K562 (cell line): ENCODE data around the gene CD9. TPM values are rescaled to one million over a fixed set of nuclear protein-coding genes. Genes with fewer than 3 reads are reported as not detected.

ENCODE experiments used
- ATAC-seq: fragments of 200-7000 bp; cut with Tn5 transposase; 3 replicates; pipeline ENCODE4 v1.9.1; 2020; ENCODE audit warnings: moderate library complexity
- BruUV-seq: library from RNA; stranded (reverse); fragments of 400-500 nt; replicated peaks from 2 replicates; lab custom pipeline; 2021; lab: Mats Ljungman, UMichigan
- CTCF ChIA-PET: fragments of 300-600 bp; formaldehyde crosslinking; extraction: SDS; loops from one replicate; lab custom pipeline; 2021; ENCODE audit warnings: low intra/inter-chr PET ratio; lab: Yijun Ruan, JAX
- POLR2A ChIA-PET: fragments of 300-600, 350-650 bp; sonication (Branson Sonifier 250); formaldehyde crosslinking; extraction: SDS; loops from one replicate; lab custom pipeline; 2021; ENCODE audit warnings: antibody characterized with exemption, inconsistent platforms; lab: Yijun Ruan, JAX
- DNase-seq, 4 experiments: peaks; one replicate each; pipeline versions ENCODE4 v3.0.0 to v3.0.0-alpha.2; 2011 to 2018; ENCODE audit warnings: low spot score in 3 of 4, mixed read lengths in 3 of 4; ENCODE audit errors: extremely low read depth in 1 of 4
- FAIRE-seq: peaks from 2 replicates; lab custom pipeline; 2011; peaks lifted over from hg19 to GRCh38; lab: Jason Lieb, UNC
- H2AFZ ChIP-seq: 2 replicates; pipeline ENCODE4 v1.6.0; 2011; ENCODE audit warnings: low read depth, low read length, control low read depth, inconsistent platforms
- H3K27ac ChIP-seq: fragments of 200-600 bp; 3 replicates; pipeline ENCODE4 v1.8.0; 2011; ENCODE audit warnings: low read depth, mild to moderate bottlenecking, control low read depth, inconsistent platforms, low read length, moderate library complexity, mixed read lengths; ENCODE audit errors: extremely low read depth
- H3K27me3 ChIP-seq, 2 experiments: fragments of 300-600 bp in 1 of 2; 2 replicates in 1 of 2; 3 replicates in 1 of 2; pipeline versions ENCODE4 v1.6.0 to v1.8.0; 2011; ENCODE audit warnings: inconsistent platforms in 2 of 2, low read length in 2 of 2, mild to moderate bottlenecking in 1 of 2, mixed read lengths in 1 of 2, moderate library complexity in 1 of 2; ENCODE audit not compliant: control insufficient read depth in 2 of 2, insufficient read depth in 2 of 2
- H3K36me3 ChIP-seq: fragments of 300-600 bp; 3 replicates; pipeline ENCODE4 v1.8.0; 2011; ENCODE audit warnings: mild to moderate bottlenecking, low read length, inconsistent platforms; ENCODE audit not compliant: control insufficient read depth, insufficient read depth
- H3K4me1 ChIP-seq, 2 experiments: fragments of 200-600 bp in 1 of 2; replicated peaks in 1 of 2; 2 replicates in 1 of 2; 3 replicates in 1 of 2; pipeline versions ENCODE4 v1.5.1 to v1.8.0; 2011; ENCODE audit warnings: inconsistent platforms in 2 of 2, low read length in 2 of 2, mild to moderate bottlenecking in 1 of 2, mixed read lengths in 1 of 2, moderate library complexity in 1 of 2; ENCODE audit not compliant: control insufficient read depth in 2 of 2, insufficient read depth in 2 of 2
- H3K4me2 ChIP-seq: 2 replicates; pipeline ENCODE4 v1.6.1; 2011; ENCODE audit warnings: low read length, control low read depth, inconsistent platforms, mixed read lengths; ENCODE audit not compliant: insufficient read depth
- H3K4me3 ChIP-seq: fragments of 200-600 bp; sonication (generic), shearing (Covaris generic); 2 replicates; pipeline ENCODE4 v1.5.1; 2016; ENCODE audit warnings: control low read depth, inconsistent platforms
- H3K79me2 ChIP-seq: fragments of 200-600 bp; 3 replicates; pipeline ENCODE4 v1.8.0; 2011; ENCODE audit warnings: low read length, inconsistent platforms; ENCODE audit not compliant: control insufficient read depth, insufficient read depth
- H3K9ac ChIP-seq, 2 experiments: 2 replicates each; pipeline versions ENCODE4 v1.6.0 to v1.6.1; 2011; ENCODE audit warnings: low read depth in 2 of 2, low read length in 2 of 2, control low read depth in 1 of 2, inconsistent platforms in 1 of 2, mild to moderate bottlenecking in 1 of 2, mixed read lengths in 1 of 2; ENCODE audit not compliant: insufficient read depth in 1 of 2
- H3K9me1 ChIP-seq: one replicate; pipeline ENCODE4 v1.6.0; 2011; ENCODE audit warnings: inconsistent platforms, mild to moderate bottlenecking, low read length, moderate library complexity; ENCODE audit not compliant: control insufficient read depth, insufficient read depth
- H3K9me3 ChIP-seq: replicated peaks from 2 replicates; pipeline ENCODE4 v1.5.1; 2011; ENCODE audit warnings: low read depth, low read length, inconsistent platforms; ENCODE audit not compliant: control insufficient read depth, insufficient read depth
- H4K20me1 ChIP-seq: replicated peaks from 2 replicates; pipeline ENCODE4 v1.6.1; 2011; ENCODE audit warnings: low read length, inconsistent platforms, mixed read lengths; ENCODE audit not compliant: control insufficient read depth, insufficient read depth
- ARHGAP35 ChIP-seq: fragments of 450-650 bp; IDR thresholded peaks from 2 replicates; pipeline ENCODE4 v1.6.1; 2018; ENCODE audit not compliant: partially characterized antibody
- EZH2 ChIP-seq: IDR thresholded peaks from 2 replicates; pipeline ENCODE4 v1.6.1; 2012; ENCODE audit warnings: low read depth, mild to moderate bottlenecking, inconsistent platforms, low read length, borderline replicate concordance
- ILF3 ChIP-seq: fragments of 450-650 bp; IDR thresholded peaks from 2 replicates; pipeline ENCODE4 v1.6.1; 2018; ENCODE audit warnings: antibody characterized with exemption, mild to moderate bottlenecking, moderate library complexity, borderline replicate concordance
- KDM1A ChIP-seq, 2 experiments: fragments of 450-650 bp; IDR thresholded peaks; 2 replicates each; pipeline ENCODE4 v1.6.1; 2016; ENCODE audit warnings: mild to moderate bottlenecking in 2 of 2
- KHSRP ChIP-seq: fragments of 450-650 bp; IDR thresholded peaks from 2 replicates; pipeline ENCODE4 v1.6.1; 2017
- MCM7 ChIP-seq, 2 experiments: fragments of 450-650 bp; IDR thresholded peaks; 2 replicates each; pipeline ENCODE4 v1.6.1; 2016 to 2018
- SMAD1 ChIP-seq: fragments of 150-350 bp; IDR thresholded peaks from 2 replicates; pipeline ENCODE4 v1.6.1; 2014; ENCODE audit warnings: low read length, low read depth; ENCODE audit not compliant: partially characterized antibody
- ZNF282 ChIP-seq: sonication (generic); formaldehyde crosslinking; IDR thresholded peaks from 2 replicates; pipeline ENCODE4 v1.8.1; 2023; ENCODE audit warnings: missing genetic modification reagents
- ZNF316 ChIP-seq: fragments of 450-650 bp; IDR thresholded peaks from 2 replicates; pipeline ENCODE4 v1.6.1; 2016
- WGBS: fragments of 100-300 bp; shearing (Covaris generic); methylation state at CpG from one replicate; pipeline ENCODE4 v1.1.6; 2016; ENCODE audit warnings: low coverage, mixed read lengths; ENCODE audit not compliant: insufficient coverage; ENCODE audit errors: missing lambda C conversion rate; 5-methylcytosine and 5-hydroxymethylcytosine counted together
- in situ Hi-C: fragments of 300-500 bp; cut with MboI; formaldehyde crosslinking; loops from 4 replicates; pipeline ENCODE4 v1.15.0; 2018; ENCODE audit warnings: inconsistent platforms, mixed read lengths
- intact Hi-C: fragments of 100-400 bp; cut with micrococcal nuclease; formaldehyde crosslinking; loops from 2 replicates; pipeline ENCODE4 v1.14.2; 2022
- polyA plus RNA-seq, 8 experiments: library from polyadenylated mRNA; depleted of rRNA in 4 of 8; stranded (reverse) in 5 of 8; unstranded in 3 of 8; fragments of >200 nt; fragmentation: Nextera tagmentation in 2 of 8; fragmentation: Illumina TruSeq in 1 of 8; extraction: Ambion mirVana in 2 of 8; extraction: Trizol in 1 of 8; gene quantifications; 2 replicates each; pipeline versions ENCODE4 v1.2.1 to v1.2.3, GENCODE V29; 2011 to 2014; ENCODE audit warnings: inconsistent platforms in 1 of 8, missing spikeins in 1 of 8
- total RNA-seq, 7 experiments: library from RNA; depleted of rRNA in 6 of 7; stranded (reverse); fragments of >200 nt in 6 of 7; fragmentation: Illumina TruSeq in 2 of 7; extraction: Trizol in 2 of 7; gene quantifications; 2 replicates each; pipeline versions ENCODE4 v1.2.1 to v1.2.3, GENCODE V29; 2011 to 2021; ENCODE audit warnings: low replicate concordance in 1 of 7
- TF ChIP-seq, protein P1 (sequence below): fragments of 450-650 bp; formaldehyde crosslinking; IDR thresholded peaks from 2 replicates; pipeline ENCODE4 v1.4.0; 2020; ENCODE audit warnings: mild to moderate bottlenecking

The CD9 gene
- total and polyA plus RNA-seq, 9 of the 15 experiments (the other 6 are each of a cell fraction or from before 2014, with no cell fraction given): 0.43 to 5.6 (median 0.62) TPM

DNA sequence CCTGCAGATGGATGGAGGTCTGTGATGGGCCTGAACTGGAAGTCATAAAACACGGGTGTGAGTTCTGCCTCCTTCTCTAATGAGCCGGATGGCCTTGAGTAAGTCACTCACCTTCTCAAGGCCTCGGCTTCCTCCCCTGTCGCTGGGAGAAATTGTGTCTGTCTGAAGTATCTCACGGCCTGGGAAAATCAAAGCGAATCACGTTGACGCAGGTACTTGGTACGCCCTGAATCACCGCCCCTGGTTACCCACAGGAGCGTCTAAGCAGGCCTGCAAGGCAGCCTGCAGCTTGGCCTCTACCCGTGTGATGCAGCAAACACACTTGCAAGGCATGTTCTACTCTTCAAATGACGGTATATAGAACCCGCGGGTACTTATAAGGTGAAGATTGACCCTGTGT is 28.1 kb upstream of the CD9 start:
- no peak for FAIRE-seq
- WGBS: 64% methylated on average over 8 of the region's 15 CpGs
- CTCF ChIA-PET: no interaction called here
- Histone ChIP-seq H3K4me3 (no peak overlapping the region), H3K9me3 (no peaks in the 10 kb centered on the region; the same call in none of the 2 replicates), H3K27ac (no peak overlapping the region), H4K20me1 (no peaks in the 10 kb centered on the region), H3K9ac (no peak overlapping the region), H3K4me1 (peaks cover 15 to 19% of the 10 kb centered on the region in 2 experiments), H2AFZ (no peak overlapping the region), H3K9me1 (no peaks in the 10 kb centered on the region), H3K79me2 (no peaks in the 10 kb centered on the region), H3K36me3 (no peaks in the 10 kb centered on the region), H3K27me3 (no peaks in the 10 kb centered on the region), H3K4me2 (no peak overlapping the region)
- intact Hi-C loops: no loop called here
- no peak for DNase-seq
- BruUV-seq: no TSS peak
- no peak for ATAC-seq
- TF ChIP-seq KDM1A (IDR thresholded peaks at IDR 0.05): no peak
- TF ChIP-seq ZNF282: no peak
- TF ChIP-seq KHSRP: no peak
- no peak for TF ChIP-seq MCM7 (IDR thresholded peaks at IDR 0.05)
- no peak for TF ChIP-seq SMAD1
- in situ Hi-C loops: no loop called here
- POLR2A ChIA-PET: interaction anchor here (0.6 kb wide), 1 partner anchor 15 kb away, joined by 3 read pairs; no protein-coding TSS in a partner anchor

DNA sequence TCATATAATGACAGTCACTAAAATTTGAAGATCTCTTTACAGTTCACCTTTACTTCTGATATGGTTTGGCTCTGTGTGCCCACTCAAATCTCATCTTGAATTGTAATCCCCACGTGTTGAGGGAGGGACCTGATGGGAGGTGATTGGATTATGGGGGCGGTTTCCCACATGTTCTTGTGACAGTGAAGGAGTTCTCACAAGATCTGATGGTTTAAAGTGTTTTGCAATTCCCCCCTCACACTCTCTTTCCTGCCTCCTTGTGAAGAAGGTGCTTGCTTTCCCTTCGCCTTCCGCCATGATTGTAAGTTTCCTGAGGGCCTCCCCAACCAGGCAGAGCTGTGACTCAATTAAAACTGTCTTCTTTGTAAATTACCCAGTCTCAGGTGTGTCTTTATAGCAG is 27.3 kb upstream of the CD9 start:
- no peak for TF ChIP-seq ARHGAP35
- TF ChIP-seq EZH2: no peak
- TF ChIP-seq ZNF316: no peak
- TF ChIP-seq, protein P1, sequence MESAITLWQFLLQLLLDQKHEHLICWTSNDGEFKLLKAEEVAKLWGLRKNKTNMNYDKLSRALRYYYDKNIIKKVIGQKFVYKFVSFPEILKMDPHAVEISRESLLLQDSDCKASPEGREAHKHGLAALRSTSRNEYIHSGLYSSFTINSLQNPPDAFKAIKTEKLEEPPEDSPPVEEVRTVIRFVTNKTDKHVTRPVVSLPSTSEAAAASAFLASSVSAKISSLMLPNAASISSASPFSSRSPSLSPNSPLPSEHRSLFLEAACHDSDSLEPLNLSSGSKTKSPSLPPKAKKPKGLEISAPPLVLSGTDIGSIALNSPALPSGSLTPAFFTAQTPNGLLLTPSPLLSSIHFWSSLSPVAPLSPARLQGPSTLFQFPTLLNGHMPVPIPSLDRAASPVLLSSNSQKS (CRISPR knock-in tag): no peak
- no peak for TF ChIP-seq ILF3
- WGBS: 42% methylated on average over 4 of the region's 4 CpGs
- BruUV-seq: no TSS peak
- Histone ChIP-seq H3K4me3 (no peak overlapping the region), H3K27me3 (no peaks in the 10 kb centered on the region; a peak in 1 of 5 replicates), H3K9me3 (no peaks in the 10 kb centered on the region; the same call in none of the 2 replicates), H3K36me3 (no peaks in the 10 kb centered on the region), H3K9me1 (no peaks in the 10 kb centered on the region), H3K4me1 (peaks cover 9 to 17% of the 10 kb centered on the region in 2 experiments; a peak in 4 of 5 replicates), H3K27ac (no peak overlapping the region), H3K4me2 (no peak overlapping the region), H4K20me1 (no peaks in the 10 kb centered on the region), H2AFZ (no peak overlapping the region), H3K9ac (no peak overlapping the region), H3K79me2 (no peaks in the 10 kb centered on the region)
- POLR2A ChIA-PET: no interaction called here
- FAIRE-seq: no peak
- intact Hi-C loops: no loop called here
- CTCF ChIA-PET: no interaction called here
- DNase-seq: no peak
- no peak for ATAC-seq
- in situ Hi-C loops: no loop called here
